GM13977 (cell line): Measurements from ENCODE around the gene NAA60.

Source experiments
- DNase-seq: peaks from one replicate; pipeline ENCODE4 v3.0.0; 2012; ENCODE audit warnings: low spot score
- CTCF ChIP-seq: IDR thresholded peaks from 2 replicates; pipeline ENCODE4 v1.5.1; 2012; ENCODE audit warnings: mild to moderate bottlenecking, control low read depth; ENCODE audit not compliant: insufficient read depth; ENCODE audit errors: extremely low read depth, missing control alignments
- in situ Hi-C: fragments of 300-500 bp; cut with MboI; formaldehyde crosslinking; loops from one replicate; pipeline ENCODE4 v1.12.0; 2022; ENCODE audit warnings: low sequenced_read_pairs, low pct_unique_long_range_greater_than_20kb, mixed read lengths, inconsistent platforms; ENCODE audit not compliant: unreplicated experiment

NAA60 gene

DNA sequence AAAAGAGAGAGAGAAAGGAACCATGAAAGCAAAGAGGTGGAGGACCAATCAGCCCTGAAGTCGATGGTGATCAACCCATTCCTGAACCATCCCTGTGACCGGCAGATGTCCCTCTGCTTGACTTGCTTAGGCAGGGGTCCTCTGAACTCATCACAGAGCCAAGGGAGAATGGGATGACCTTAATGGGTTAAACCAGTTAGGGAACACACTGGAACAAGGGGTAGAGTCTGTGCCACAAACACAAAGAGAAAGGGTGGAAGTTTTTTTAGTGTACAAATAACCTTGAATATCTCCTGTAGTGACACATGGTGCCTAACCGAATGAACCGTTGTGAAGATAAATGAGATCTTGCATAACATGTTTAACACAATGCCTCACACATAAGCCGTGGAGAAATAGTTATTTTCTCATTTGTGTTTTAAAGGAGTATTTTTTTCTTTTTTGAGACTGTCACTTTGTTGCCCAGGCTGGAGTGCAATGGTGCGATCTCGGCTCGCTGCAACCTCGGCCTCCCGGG, 11.2 kb downstream of the NAA60 start:
- TF ChIP-seq CTCF, result no peak
- in situ Hi-C loops, result no loop called here
- DNase-seq, result no peak

DNA sequence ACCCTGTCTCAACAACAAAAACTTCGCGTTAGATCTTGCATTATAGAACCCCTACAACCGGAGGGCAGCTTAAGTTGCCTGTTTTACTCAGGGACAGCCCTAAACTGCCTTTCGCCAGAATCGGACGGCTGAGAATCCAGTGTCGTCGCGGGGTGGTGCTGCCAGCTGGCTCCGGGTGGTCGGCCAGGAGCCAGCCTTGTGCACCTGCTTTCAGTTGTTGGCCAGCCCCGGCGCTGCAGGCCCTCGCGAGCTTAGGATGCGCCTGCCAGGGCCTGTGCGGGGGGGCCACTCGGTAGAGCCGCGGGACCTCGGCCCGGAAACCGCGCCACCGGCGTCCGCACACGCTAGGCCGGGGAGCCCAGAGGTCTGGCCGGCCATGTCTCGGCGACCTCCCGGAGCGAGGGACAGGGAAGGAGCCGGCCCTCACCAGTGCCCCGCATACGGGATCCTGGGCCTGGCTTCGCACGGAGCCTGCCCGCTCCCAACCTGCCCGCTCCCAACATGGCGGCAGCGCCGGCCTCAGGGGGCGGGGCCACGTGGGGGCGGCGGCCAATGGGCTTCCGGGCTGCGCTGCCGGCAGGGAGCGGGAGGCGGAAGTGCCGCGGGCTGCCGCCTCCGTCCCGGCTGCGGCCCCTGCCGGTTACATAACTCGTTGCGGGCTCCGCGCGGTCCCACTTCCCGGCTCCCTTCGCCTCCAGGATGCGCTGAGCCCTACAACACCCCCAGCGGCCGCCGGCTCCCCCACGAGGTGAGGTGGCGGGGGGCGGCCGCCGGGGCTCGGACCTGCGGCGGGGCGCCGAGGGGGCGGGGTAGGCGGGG, 14.2 kb downstream of the NAA60 start:
- in situ Hi-C loops, result no loop called here
- peak; percentile 100 for DNase-seq
- TF ChIP-seq CTCF, result peak; percentile 55

GRCh38 chr16:3458278-3458851, 14.9 kb downstream of the NAA60 start:
- in situ Hi-C loops, result no loop called here
- DNase-seq, result no peak
- TF ChIP-seq CTCF, result no peak

- TF ChIP-seq CTCF, result no peak
- DNase-seq, result peak; percentile 65
Measured at GRCh38 chr16:3458852-3459361, 15.4 kb downstream of the NAA60 start.

GRCh38 chr16:3459401-3460090, 16.1 kb downstream of the NAA60 start:
- in situ Hi-C loops, result no loop called here
- TF ChIP-seq CTCF, result no peak
- no peak for DNase-seq

More at GRCh38 chr16:3458852-3459361, 15.4 kb downstream of the NAA60 start:
- in situ Hi-C loops, result no loop called here

- no peak for TF ChIP-seq CTCF
- in situ Hi-C loops, result no loop called here
- no peak for DNase-seq
Measured at GRCh38 chr16:3460121-3460520, 16.6 kb downstream of the NAA60 start.
